ENCODE results near the gene ASB2. TPM values are rescaled to one million over a fixed set of nuclear protein-coding genes. Genes with fewer than 3 reads are reported as not detected.
A peak's percentile ranks its signal among the peaks of the same experiment; 100 is the strongest.

ASB2 gene
- total RNA-seq, 2 donors from 2014 or later: 115 to 187 TPM

DNA sequence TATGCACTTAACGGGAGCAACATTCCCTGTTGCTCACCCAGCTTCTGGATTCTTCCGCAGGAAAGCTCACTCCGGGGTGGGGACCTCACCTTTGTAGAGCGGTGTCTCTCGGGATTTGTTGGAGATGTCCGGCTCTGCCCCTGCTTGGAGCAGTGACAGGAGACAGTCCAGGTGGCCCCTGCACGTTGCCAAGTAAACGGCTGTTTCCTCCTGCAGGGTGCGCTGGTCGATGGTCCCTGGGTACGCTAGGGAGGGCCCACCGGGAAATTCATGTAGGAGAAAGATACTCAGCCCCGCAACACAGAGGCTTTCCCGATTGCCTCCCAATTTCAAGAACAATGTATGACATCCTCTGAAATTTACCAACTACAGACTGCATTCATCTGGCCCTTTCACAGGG lies 23.1 kb downstream of the ASB2 start:
- H3K27ac ChIP-seq: peak overlapping the region; percentile 27 to 46
- H3K4me3 ChIP-seq: no peak overlapping the region
- DNase-seq (ENCODE audit: low spot score): no peak
- H3K9me3 ChIP-seq: no peaks in the 10 kb centered on the region
- peaks cover 68% of the 10 kb centered on the region for H3K36me3 ChIP-seq
- no peaks in the 10 kb centered on the region for H3K27me3 ChIP-seq
- TF ChIP-seq, protein P1, sequence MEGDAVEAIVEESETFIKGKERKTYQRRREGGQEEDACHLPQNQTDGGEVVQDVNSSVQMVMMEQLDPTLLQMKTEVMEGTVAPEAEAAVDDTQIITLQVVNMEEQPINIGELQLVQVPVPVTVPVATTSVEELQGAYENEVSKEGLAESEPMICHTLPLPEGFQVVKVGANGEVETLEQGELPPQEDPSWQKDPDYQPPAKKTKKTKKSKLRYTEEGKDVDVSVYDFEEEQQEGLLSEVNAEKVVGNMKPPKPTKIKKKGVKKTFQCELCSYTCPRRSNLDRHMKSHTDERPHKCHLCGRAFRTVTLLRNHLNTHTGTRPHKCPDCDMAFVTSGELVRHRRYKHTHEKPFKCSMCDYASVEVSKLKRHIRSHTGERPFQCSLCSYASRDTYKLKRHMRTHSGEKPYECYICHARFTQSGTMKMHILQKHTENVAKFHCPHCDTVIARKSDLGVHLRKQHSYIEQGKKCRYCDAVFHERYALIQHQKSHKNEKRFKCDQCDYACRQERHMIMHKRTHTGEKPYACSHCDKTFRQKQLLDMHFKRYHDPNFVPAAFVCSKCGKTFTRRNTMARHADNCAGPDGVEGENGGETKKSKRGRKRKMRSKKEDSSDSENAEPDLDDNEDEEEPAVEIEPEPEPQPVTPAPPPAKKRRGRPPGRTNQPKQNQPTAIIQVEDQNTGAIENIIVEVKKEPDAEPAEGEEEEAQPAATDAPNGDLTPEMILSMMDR (IDR thresholded peaks at IDR 0.05): peak in 1 of 2 donors; percentile 29
- peaks cover 0 to 43% of the 10 kb centered on the region in 2 donors for H3K4me1 ChIP-seq

DNA sequence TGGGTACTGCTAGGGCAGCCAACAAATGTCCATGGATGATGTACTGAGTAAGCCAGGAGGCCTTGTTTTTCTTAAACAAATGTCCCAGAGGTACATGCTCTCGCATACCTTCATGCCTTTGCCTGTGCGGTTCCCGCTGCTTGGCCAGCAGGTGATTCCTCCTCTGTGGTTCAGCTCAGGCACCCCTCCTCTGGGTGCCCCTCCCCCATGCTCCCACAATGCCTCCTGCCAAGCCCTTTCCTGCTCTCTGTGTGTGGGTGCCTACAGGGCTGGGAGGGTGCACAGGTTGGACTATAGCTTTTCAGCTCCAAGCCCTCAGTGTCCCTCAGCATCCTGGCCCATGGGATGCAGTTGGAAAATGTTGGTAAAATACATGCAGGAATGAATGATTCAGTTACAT lies 23.5 kb downstream of the ASB2 start:
- TF ChIP-seq, protein P1 (IDR thresholded peaks at IDR 0.05): no peak
- Histone ChIP-seq H3K27me3 (no peaks in the 10 kb centered on the region), H3K4me1 (peaks cover 0 to 43% of the 10 kb centered on the region in 2 donors), H3K4me3 (no peak overlapping the region), H3K36me3 (peaks cover 70% of the 10 kb centered on the region), H3K27ac (no peak overlapping the region), H3K9me3 (no peaks in the 10 kb centered on the region)
- DNase-seq (ENCODE audit: low spot score): no peak

DNA sequence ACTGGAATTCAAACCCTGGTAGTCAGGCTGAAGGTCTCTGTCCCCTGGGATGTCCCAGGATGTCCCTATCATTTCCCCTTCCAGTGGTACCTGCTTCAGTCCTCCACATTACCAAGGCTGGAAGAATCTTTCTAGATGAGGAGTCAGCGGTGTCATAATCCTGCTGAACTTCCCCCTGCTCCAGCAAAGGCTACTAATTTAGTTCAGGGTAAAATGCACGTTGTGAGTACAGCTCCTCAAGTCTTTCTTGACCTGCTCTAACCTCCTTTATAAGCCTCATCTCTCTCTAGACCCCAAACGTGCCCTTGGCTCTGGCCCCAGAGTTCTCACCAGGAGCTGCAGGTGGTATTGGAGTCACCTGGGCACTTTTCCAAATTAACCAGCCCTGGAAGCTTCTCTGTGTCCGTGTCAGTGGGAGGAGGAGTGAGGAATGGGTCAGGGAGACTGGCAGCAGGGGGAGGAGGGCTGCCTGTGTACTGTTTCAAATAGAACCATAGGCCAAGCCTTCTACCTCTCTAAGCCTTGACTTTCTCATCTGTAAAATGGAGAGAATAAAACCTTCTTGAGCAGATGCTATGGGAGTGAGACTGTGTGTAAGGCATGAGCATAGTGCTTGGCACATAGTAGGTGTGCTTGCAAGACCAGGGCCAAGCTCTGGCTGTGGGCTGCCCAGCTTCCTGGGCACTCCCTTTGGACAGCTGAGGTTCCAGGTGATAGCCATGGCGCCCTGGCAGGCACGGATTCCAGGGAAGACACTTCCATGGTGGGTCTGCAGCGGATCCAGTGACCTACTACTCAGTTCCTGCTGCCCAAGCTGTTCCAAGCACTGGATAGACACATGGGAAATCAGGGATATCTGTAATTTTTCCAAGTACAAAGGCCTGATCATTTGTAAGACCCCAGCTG lies 24.5 kb downstream of the ASB2 start:
- Histone ChIP-seq H3K9me3 (no peaks in the 10 kb centered on the region), H3K4me3 (no peak overlapping the region), H3K4me1 (peaks cover 0 to 37% of the 10 kb centered on the region in 2 donors), H3K27me3 (no peaks in the 10 kb centered on the region), H3K36me3 (peaks cover 77% of the 10 kb centered on the region), H3K27ac (peak overlapping the region in 1 of 2 donors; percentile 7)
- TF ChIP-seq, protein P1 (IDR thresholded peaks at IDR 0.05): no peak
- no peak for DNase-seq (ENCODE audit: low spot score)

DNA sequence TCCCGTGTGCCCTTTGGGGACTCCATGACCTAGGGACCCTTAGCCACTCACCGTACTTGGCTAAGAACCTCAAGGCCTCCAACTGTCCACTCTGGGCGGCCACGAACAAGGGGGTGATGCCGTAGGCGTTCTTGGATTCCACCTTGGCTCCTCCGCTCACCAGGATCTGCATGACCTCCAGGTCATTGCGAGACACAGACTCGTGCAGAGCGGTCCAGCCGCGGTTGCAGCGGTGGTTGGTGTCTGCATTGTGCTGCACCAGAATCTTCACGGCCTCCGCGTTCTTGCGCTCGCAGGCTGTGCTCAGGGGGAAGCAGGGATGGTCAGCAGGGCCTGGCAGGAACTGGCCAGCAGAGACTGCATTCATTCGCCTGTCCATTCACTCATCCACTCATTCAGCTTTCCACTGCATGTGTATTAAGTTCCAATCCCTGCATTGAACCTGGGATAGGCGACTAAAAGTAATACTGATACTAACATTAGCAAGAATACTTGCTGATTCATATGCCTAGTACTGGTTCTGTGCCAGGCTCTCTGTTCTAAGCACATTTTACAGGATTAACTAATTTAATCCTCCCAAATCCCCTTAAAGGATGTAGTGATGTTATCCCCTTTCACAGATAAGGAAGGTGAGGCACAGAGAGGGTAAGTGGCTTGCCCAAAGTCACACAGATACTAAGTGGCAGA lies 25.3 kb downstream of the ASB2 start:
- DNase-seq (ENCODE audit: low spot score): no peak
- Histone ChIP-seq H3K27me3 (no peaks in the 10 kb centered on the region), H3K4me1 (peaks cover 0 to 29% of the 10 kb centered on the region in 2 donors), H3K27ac (no peak overlapping the region), H3K9me3 (no peaks in the 10 kb centered on the region), H3K4me3 (no peak overlapping the region), H3K36me3 (peaks cover 85% of the 10 kb centered on the region)
- TF ChIP-seq, protein P1 (IDR thresholded peaks at IDR 0.05): no peak

DNA sequence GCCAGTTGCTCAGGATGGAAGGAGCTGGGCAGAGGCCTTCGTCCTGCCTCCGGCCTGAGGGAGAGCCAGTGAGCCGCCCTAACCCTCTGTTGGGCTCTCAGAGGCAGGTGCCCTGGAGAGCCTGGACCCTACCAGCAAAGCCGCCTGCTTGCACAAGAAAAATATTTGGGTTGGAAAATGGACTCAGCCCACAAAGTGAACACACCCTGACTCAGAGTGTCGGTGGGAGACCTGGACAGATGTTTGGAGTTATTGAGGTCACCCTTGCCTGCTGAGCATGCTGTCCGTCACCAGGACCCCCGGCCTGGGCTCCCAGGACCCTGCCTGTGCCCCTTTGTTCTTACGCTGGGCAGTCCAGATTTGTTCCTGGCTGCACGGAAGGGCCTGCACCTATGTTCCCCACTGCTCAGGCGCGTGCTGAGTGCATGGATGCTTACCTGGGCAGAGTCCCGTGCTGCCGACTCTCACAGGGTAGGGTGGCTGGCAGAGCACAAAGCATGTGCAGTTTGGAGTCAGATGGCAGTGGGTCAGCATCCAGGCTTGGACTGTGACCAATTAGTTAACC lies 26.8 kb downstream of the ASB2 start:
- Histone ChIP-seq H3K9me3 (no peaks in the 10 kb centered on the region), H3K4me3 (no peak overlapping the region), H3K27ac (no peak overlapping the region), H3K27me3 (no peaks in the 10 kb centered on the region), H3K36me3 (peaks cover 92% of the 10 kb centered on the region), H3K4me1 (peaks cover 0 to 26% of the 10 kb centered on the region in 2 donors)
- TF ChIP-seq, protein P1 (IDR thresholded peaks at IDR 0.05): no peak
- DNase-seq (ENCODE audit: low spot score): no peak
